HCT116 (cell line): Measurements from ENCODE around the gene DONSON. TPM values are rescaled to one million over a fixed set of nuclear protein-coding genes. Genes with fewer than 3 reads are reported as not detected.

Experiments used
- ATAC-seq: fragments of 200-7000 bp; cut with Tn5 transposase; 2 replicates; pipeline ENCODE4 v1.9.1; 2020; ENCODE audit warnings: mild to moderate bottlenecking, moderate library complexity
- BruUV-seq: library from RNA; stranded (reverse); fragments of 400-500 nt; replicated peaks from 2 replicates; lab custom pipeline; 2021; lab: Mats Ljungman, UMichigan
- CTCF ChIA-PET: fragments of 300-600 bp; sonication (Branson Sonifier 250); formaldehyde crosslinking; loops from one replicate; lab custom pipeline; 2021; ENCODE audit warnings: antibody characterized with exemption; lab: Charles Lee
- POLR2A ChIA-PET: fragments of 300-600, 350-600 bp; sonication (Branson Sonifier 250); formaldehyde crosslinking; loops from one replicate; lab custom pipeline; 2021; ENCODE audit warnings: antibody characterized with exemption; lab: Charles Lee
- RAD21 ChIA-PET, 2 experiments: fragments of 300-600 bp; sonication (Branson Sonifier 250); formaldehyde crosslinking; loops; one replicate each; lab custom pipeline; 2023; ENCODE audit warnings: low total read pairs in 2 of 2; ENCODE audit not compliant: uncharacterized antibody in 2 of 2, unreplicated experiment in 2 of 2, low non-redundant PET in 1 of 2; lab: Charles Lee
- DNase-seq: peaks from one replicate; pipeline ENCODE4 v3.0.0-alpha.2; 2010; ENCODE audit warnings: low read depth, low spot score
- H2AFZ ChIP-seq: fragments of 200-600 bp; shearing (Covaris generic), sonication (generic); 2 replicates; pipeline ENCODE4 v1.6.1; 2017; ENCODE audit warnings: low read depth, mixed run types, mixed read lengths, antibody characterized with exemption, low read length; ENCODE audit not compliant: poor library complexity, severe bottlenecking
- H3K27ac ChIP-seq: 2 replicates; pipeline ENCODE4 v1.5.1; 2012; ENCODE audit warnings: low read depth, low read length
- H3K27me3 ChIP-seq: fragments of 200-600 bp; sonication (generic); 2 replicates; pipeline ENCODE4 v1.6.1; 2016; ENCODE audit warnings: mixed run types, low read length, mixed read lengths; ENCODE audit not compliant: insufficient read depth
- H3K36me3 ChIP-seq, 2 experiments: fragments of 200-500 bp in 1 of 2; fragments of 200-600 bp in 1 of 2; sonication (Bioruptor generic) in 1 of 2; sonication (generic) in 1 of 2; 2 replicates each; pipeline versions ENCODE4 v1.5.1 to v1.6.1; 2014 to 2016; ENCODE audit warnings: low read length in 2 of 2, inconsistent platforms in 1 of 2, mixed read lengths in 1 of 2, mixed run types in 1 of 2; ENCODE audit not compliant: insufficient read depth in 2 of 2, control insufficient read depth in 1 of 2
- H3K4me1 ChIP-seq, 2 experiments: fragments of 200-600 bp in 1 of 2; sonication (generic) in 1 of 2; 2 replicates each; pipeline versions ENCODE4 v1.5.1 to v1.6.1; 2012 to 2017; ENCODE audit warnings: low read length in 2 of 2, inconsistent platforms in 1 of 2, mild to moderate bottlenecking in 1 of 2, mixed read lengths in 1 of 2, mixed run types in 1 of 2, moderate library complexity in 1 of 2; ENCODE audit not compliant: insufficient read depth in 2 of 2, control insufficient read depth in 1 of 2
- H3K4me2 ChIP-seq: fragments of 200-600 bp; sonication (generic); 2 replicates; pipeline ENCODE4 v1.6.1; 2017; ENCODE audit warnings: mixed run types, low read length, mixed read lengths
- H3K4me3 ChIP-seq, 2 experiments: fragments of 200-600 bp in 1 of 2; sonication (generic) in 1 of 2; replicated peaks in 1 of 2; 2 replicates each; pipeline ENCODE4 v1.5.1; 2011 to 2016; ENCODE audit warnings: low read length in 2 of 2, control low read depth in 1 of 2, low read depth in 1 of 2, mild to moderate bottlenecking in 1 of 2, mixed read lengths in 1 of 2, mixed run types in 1 of 2
- H3K79me2 ChIP-seq: fragments of 200-600 bp; sonication (generic); 2 replicates; pipeline ENCODE4 v1.6.1; 2017; ENCODE audit warnings: mild to moderate bottlenecking, mixed run types, low read length, moderate library complexity, mixed read lengths; ENCODE audit not compliant: insufficient read depth
- H3K9ac ChIP-seq: fragments of 200-600 bp; sonication (generic); 2 replicates; pipeline ENCODE4 v1.6.1; 2016; ENCODE audit warnings: low read length, mixed read lengths
- H3K9me2 ChIP-seq: fragments of 200-600 bp; sonication (generic), shearing (Covaris generic); 2 replicates; pipeline ENCODE4 v1.6.1; 2017; ENCODE audit warnings: mixed run types, mild to moderate bottlenecking, moderate library complexity; ENCODE audit not compliant: insufficient read depth
- H3K9me3 ChIP-seq, 2 experiments: fragments of 200-500 bp in 1 of 2; fragments of 200-600 bp in 1 of 2; sonication (Bioruptor generic) in 1 of 2; sonication (generic) in 1 of 2; 2 replicates each; pipeline ENCODE4 v1.6.1; 2014 to 2017; ENCODE audit warnings: low read length in 2 of 2, mixed read lengths in 2 of 2, inconsistent platforms in 1 of 2, low read depth in 1 of 2, mild to moderate bottlenecking in 1 of 2, mixed run types in 1 of 2, moderate library complexity in 1 of 2; ENCODE audit not compliant: control insufficient read depth in 1 of 2, insufficient read depth in 1 of 2
- H4K20me1 ChIP-seq: fragments of 200-600 bp; sonication (generic), shearing (Covaris generic); 2 replicates; pipeline ENCODE4 v1.6.1; 2017; ENCODE audit warnings: mixed run types, mild to moderate bottlenecking, moderate library complexity; ENCODE audit not compliant: insufficient read depth
- EZH2 ChIP-seq: fragments of 200-600 bp; sonication (generic); IDR thresholded peaks from 2 replicates; pipeline ENCODE4 v1.6.1; 2017; ENCODE audit warnings: antibody characterized with exemption, mixed run types
- POLR2A ChIP-seq: IDR thresholded peaks from 2 replicates; pipeline ENCODE4 v1.7.0; 2011; ENCODE audit warnings: borderline replicate concordance; ENCODE audit not compliant: insufficient read depth, insufficient read length; ENCODE audit errors: extremely low read depth
- POLR2AphosphoS5 ChIP-seq: IDR thresholded peaks from 2 replicates; pipeline ENCODE4 v1.6.1; 2011; ENCODE audit warnings: mild to moderate bottlenecking, low read depth, low read length, moderate library complexity
- RAD21 ChIP-seq: IDR thresholded peaks from 2 replicates; pipeline ENCODE4 v1.6.1; 2012; ENCODE audit warnings: low read depth, mild to moderate bottlenecking
- SIN3A ChIP-seq: IDR thresholded peaks from 2 replicates; pipeline ENCODE4 v1.6.1; 2012; ENCODE audit warnings: low read depth
- SP1 ChIP-seq: IDR thresholded peaks from 2 replicates; pipeline ENCODE4 v1.6.1; 2012; ENCODE audit warnings: low read depth
- SRF ChIP-seq: IDR thresholded peaks from 2 replicates; pipeline ENCODE4 v1.6.1; 2012; ENCODE audit warnings: low read depth
- TCF7L2 ChIP-seq: IDR thresholded peaks from 2 replicates; pipeline ENCODE4 v1.7.0; 2011; ENCODE audit warnings: borderline replicate concordance, inconsistent platforms; ENCODE audit not compliant: insufficient read depth, insufficient read length; ENCODE audit errors: extremely low read depth
- YY1 ChIP-seq: IDR thresholded peaks from 2 replicates; pipeline ENCODE4 v1.6.1; 2011; ENCODE audit warnings: low read length, low read depth, moderate library complexity, mild to moderate bottlenecking; ENCODE audit not compliant: insufficient replicate concordance; ENCODE audit errors: extremely low read depth
- ZFX ChIP-seq: fragments of 450-650 bp; IDR thresholded peaks from 2 replicates; pipeline ENCODE4 v1.6.1; 2017
- intact Hi-C: fragments of 100-400 bp; cut with micrococcal nuclease; formaldehyde crosslinking; loops from 2 replicates; pipeline ENCODE4 v1.10.0; 2022
- total RNA-seq: library from RNA; stranded (reverse); gene quantifications from one replicate; pipeline ENCODE4 v1.2.1, GENCODE V29; 2021; ENCODE audit not compliant: unreplicated experiment

DONSON gene
- total RNA-seq, 1 experiment from 2014 or later = 31.7 TPM

GRCh38 chr21:33542640-33543504 is 45.6 kb downstream of the DONSON start, which contains the start of gene SON:
TSS of gene SON (plus strand) at chr21:33543038. CDS start at chr21:33543093, 55 bp downstream.
- ChIA-PET CTCF (no interaction called here), POLR2A (interaction anchor here (0.6 to 1.3 kb wide), 5 partner anchors 18 to 674 kb away, joined by 3 to 7 read pairs (median 4); partner anchors contain the start of genes DONSON and TMEM50B), RAD21 (no interaction called here)
- Histone ChIP-seq H3K9me3 (no peaks in the 10 kb centered on the region), H3K79me2 (peaks cover 90% of the 10 kb centered on the region), H3K4me1 (peaks cover 15 to 19% of the 10 kb centered on the region in 2 experiments), H3K4me3 (peak within 1 kb of the TSS; percentile 87 to 91), H3K9me2 (no peaks in the 10 kb centered on the region), H3K36me3 (peaks cover 18 to 40% of the 10 kb centered on the region in 2 experiments; a peak in 3 of 4 replicates), H3K4me2 (peak within 1 kb of the TSS; percentile 92), H3K27me3 (no peaks in the 10 kb centered on the region), H2AFZ (no peak within 1 kb of the TSS), H4K20me1 (peaks cover 38% of the 10 kb centered on the region; the same call in 1 of the 2 replicates), H3K9ac (peak within 1 kb of the TSS; percentile 89), H3K27ac (peak within 1 kb of the TSS; percentile 98)
- DNase-seq (peak; percentile 96), ATAC-seq (peak; percentile 94)
- TF ChIP-seq EZH2 (no peak), POLR2A (peak; percentile 82), TCF7L2 (peak; percentile 26), SRF (no peak), YY1 (peak; percentile 96), SP1 (no peak), ZFX (peak; percentile 99), SIN3A (no peak), POLR2AphosphoS5 (peak; percentile 91), RAD21 (no peak)
- TSS peak; percentile 45 for BruUV-seq
- intact Hi-C loops = loop anchor here (5.0 kb wide), 1 partner anchor 99 kb away; the partner anchor contains the start of genes CRYZL1 and ITSN1
